Hepatocyte (in vitro differentiated cells): ENCODE measurements around the gene CROCC2. TPM values are rescaled to one million over a fixed set of nuclear protein-coding genes. Genes with fewer than 3 reads are reported as not detected.

Experiments used
- DNase-seq: peaks from one replicate; pipeline ENCODE4 v3.0.0-alpha.2; 2016; ENCODE audit warnings: low spot score
- H2AFZ ChIP-seq: fragments of 200-600 bp; sonication (generic); 2 replicates; pipeline ENCODE4 v1.6.0; 2016; ENCODE audit warnings: antibody characterized with exemption, mild to moderate bottlenecking
- H3K27ac ChIP-seq: fragments of 200-600 bp; sonication (generic); 2 replicates; pipeline ENCODE4 v1.5.1; 2016; ENCODE audit warnings: mild to moderate bottlenecking
- H3K27me3 ChIP-seq: fragments of 200-600 bp; sonication (generic); 2 replicates; pipeline ENCODE4 v1.6.1; 2016
- H3K36me3 ChIP-seq: fragments of 200-600 bp; sonication (generic); replicated peaks from 2 replicates; pipeline ENCODE4 v1.5.1; 2016; ENCODE audit warnings: low read depth; ENCODE audit not compliant: insufficient read depth
- H3K4me1 ChIP-seq: fragments of 200-600 bp; sonication (generic); 2 replicates; pipeline ENCODE4 v1.5.1; 2016; ENCODE audit warnings: mild to moderate bottlenecking, moderate library complexity; ENCODE audit not compliant: insufficient read depth
- H3K4me2 ChIP-seq: fragments of 200-600 bp; sonication (generic); 2 replicates; pipeline ENCODE4 v1.6.0; 2016
- H3K4me3 ChIP-seq: fragments of 200-600 bp; sonication (generic); 2 replicates; pipeline ENCODE4 v1.5.1; 2016; ENCODE audit warnings: mild to moderate bottlenecking
- H3K79me2 ChIP-seq: fragments of 200-600 bp; sonication (generic); 2 replicates; pipeline ENCODE4 v1.6.0; 2017; ENCODE audit warnings: mild to moderate bottlenecking
- H3K9me2 ChIP-seq: fragments of 200-600 bp; sonication (generic); replicated peaks from 2 replicates; pipeline ENCODE4 v1.6.0; 2017; ENCODE audit warnings: mild to moderate bottlenecking; ENCODE audit not compliant: insufficient read depth
- H3K9me3 ChIP-seq: fragments of 200-600 bp; sonication (generic); 2 replicates; pipeline ENCODE4 v1.5.1; 2016; ENCODE audit warnings: low read depth, mild to moderate bottlenecking
- H4K20me1 ChIP-seq: fragments of 200-600 bp; sonication (generic); 2 replicates; pipeline ENCODE4 v1.6.0; 2016; ENCODE audit warnings: mild to moderate bottlenecking; ENCODE audit not compliant: insufficient read depth, poor library complexity, severe bottlenecking
- CTCF ChIP-seq: fragments of 200-600 bp; sonication (generic); IDR thresholded peaks from 2 replicates; pipeline ENCODE4 v1.5.1; 2016; ENCODE audit warnings: antibody characterized with exemption, mild to moderate bottlenecking; ENCODE audit not compliant: poor library complexity
- EZH2 ChIP-seq: fragments of 200-600 bp; sonication (generic); IDR thresholded peaks from 2 replicates; pipeline ENCODE4 v1.6.1; 2016; ENCODE audit warnings: antibody characterized with exemption, mild to moderate bottlenecking, borderline replicate concordance
- EZH2phosphoT487 ChIP-seq: fragments of 200-600 bp; sonication (generic); IDR thresholded peaks from one replicate; pipeline ENCODE4 v1.6.1; 2018; ENCODE audit warnings: antibody characterized with exemption, mild to moderate bottlenecking, low read depth, moderate library complexity; ENCODE audit not compliant: unreplicated experiment, severe bottlenecking
- WGBS: methylation state at CpG from one replicate; pipeline ENCODE4 v1.1.6; 2016; ENCODE audit warnings: low lambda C conversion rate; ENCODE audit errors: missing lambda C conversion rate; 5-methylcytosine and 5-hydroxymethylcytosine counted together
- polyA plus RNA-seq: library from polyadenylated mRNA; unstranded; fragments of >200 nt; fragmentation: Nextera tagmentation; extraction: Ambion mirVana; gene quantifications from 2 replicates; pipeline ENCODE4 v1.2.1, GENCODE V29; 2016
- total RNA-seq: library from RNA; depleted of rRNA; stranded (reverse); fragments of >200 nt; gene quantifications from 2 replicates; pipeline ENCODE4 v1.2.3, GENCODE V29; 2014

CROCC2 gene
- total and polyA plus RNA-seq, 2 experiments from 2014 or later, result 0.04 to 0.10 TPM

GRCh38 chr2:240959941-240960308 is 53.8 kb downstream of the CROCC2 start:
- Histone ChIP-seq H3K27ac (peak overlapping the region; percentile 89), H4K20me1 (no peaks in the 10 kb centered on the region), H3K4me3 (no peak overlapping the region), H3K27me3 (no peaks in the 10 kb centered on the region), H3K9me3 (no peaks in the 10 kb centered on the region), H3K79me2 (no peaks in the 10 kb centered on the region), H3K36me3 (no peaks in the 10 kb centered on the region), H3K9me2 (no peaks in the 10 kb centered on the region), H3K4me1 (peaks cover 53% of the 10 kb centered on the region), H3K4me2 (peak overlapping the region; percentile 65), H2AFZ (no peak overlapping the region)
- no peak for TF ChIP-seq CTCF
- no peak for TF ChIP-seq EZH2phosphoT487
- TF ChIP-seq EZH2, result no peak
- no peak for DNase-seq
- WGBS, result 91% methylated on average over 14 of the region's 14 CpGs

- Histone ChIP-seq H3K27ac (peak overlapping the region; percentile 89), H3K36me3 (no peaks in the 10 kb centered on the region), H3K4me1 (peaks cover 52% of the 10 kb centered on the region), H4K20me1 (no peaks in the 10 kb centered on the region), H3K27me3 (no peaks in the 10 kb centered on the region), H3K79me2 (no peaks in the 10 kb centered on the region), H3K4me3 (no peak overlapping the region), H3K9me3 (no peaks in the 10 kb centered on the region), H3K4me2 (peak overlapping the region; percentile 65), H3K9me2 (no peaks in the 10 kb centered on the region), H2AFZ (no peak overlapping the region)
- 25% methylated on average over 15 of the region's 28 CpGs for WGBS
- TF ChIP-seq EZH2 (no peak), CTCF (no peak), EZH2phosphoT487 (no peak)
- DNase-seq, result peak; percentile 83
Observed at GRCh38 chr2:240960309-240960970, 54.3 kb downstream of the CROCC2 start.

GRCh38 chr2:240960971-240961876 is 55.1 kb downstream of the CROCC2 start:
- H3K4me2 ChIP-seq, result peak overlapping the region; percentile 65
- H2AFZ ChIP-seq, result no peak overlapping the region
- H3K9me3 ChIP-seq, result no peaks in the 10 kb centered on the region
- DNase-seq, result peak; percentile 48
- TF ChIP-seq CTCF (no peak), EZH2 (no peak), EZH2phosphoT487 (no peak)
- no peaks in the 10 kb centered on the region for H3K27me3 ChIP-seq
- 81% methylated on average over 26 of the region's 27 CpGs for WGBS
- no peaks in the 10 kb centered on the region for H3K9me2 ChIP-seq
- peak overlapping the region; percentile 89 for H3K27ac ChIP-seq
- no peaks in the 10 kb centered on the region for H3K79me2 ChIP-seq
- H4K20me1 ChIP-seq, result no peaks in the 10 kb centered on the region
- no peak overlapping the region for H3K4me3 ChIP-seq
- peaks cover 47% of the 10 kb centered on the region for H3K4me1 ChIP-seq
- H3K36me3 ChIP-seq, result no peaks in the 10 kb centered on the region
